HPDE6-E6E7 (cell line): Measurements from ENCODE around the gene ZNF609.

Source experiments
- DNase-seq: peaks from one replicate; pipeline ENCODE4 v3.0.0; 2011; ENCODE audit warnings: missing footprints; ENCODE audit errors: extremely low spot score

Gene ZNF609

DNA sequence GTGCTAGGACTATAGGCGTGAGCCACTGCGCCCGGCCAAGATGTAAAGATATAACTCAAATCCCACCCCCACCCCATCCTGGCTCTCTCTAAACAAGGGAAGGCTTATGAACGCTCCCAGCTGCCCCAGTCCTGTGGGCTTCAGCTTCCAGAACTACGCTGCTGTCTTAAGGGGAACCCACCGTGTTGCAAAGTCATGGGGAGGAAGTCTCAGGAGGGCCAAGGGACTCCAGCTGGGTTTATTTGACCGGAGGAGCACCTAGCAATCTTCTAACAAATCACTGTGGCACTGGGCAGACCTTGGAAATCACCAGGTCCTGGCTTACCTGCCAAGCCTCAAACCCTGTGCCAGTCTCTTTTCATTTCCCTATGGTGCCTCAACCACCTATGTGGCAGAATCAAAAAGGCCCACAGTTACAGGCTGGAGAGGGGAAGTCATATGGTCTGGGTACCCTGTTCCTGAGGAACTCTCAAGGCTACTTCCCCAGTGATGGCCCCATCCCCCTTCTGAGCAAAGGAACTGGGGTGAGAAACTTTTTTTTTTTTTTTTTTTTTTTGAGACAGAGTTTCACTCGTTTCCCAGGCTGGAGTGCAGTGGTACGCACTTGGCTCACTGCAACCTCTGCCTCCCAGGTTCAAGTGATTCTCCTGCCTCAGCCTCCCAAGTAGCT lies 231.7 kb downstream of the ZNF609 start:
- no peak for DNase-seq

DNA sequence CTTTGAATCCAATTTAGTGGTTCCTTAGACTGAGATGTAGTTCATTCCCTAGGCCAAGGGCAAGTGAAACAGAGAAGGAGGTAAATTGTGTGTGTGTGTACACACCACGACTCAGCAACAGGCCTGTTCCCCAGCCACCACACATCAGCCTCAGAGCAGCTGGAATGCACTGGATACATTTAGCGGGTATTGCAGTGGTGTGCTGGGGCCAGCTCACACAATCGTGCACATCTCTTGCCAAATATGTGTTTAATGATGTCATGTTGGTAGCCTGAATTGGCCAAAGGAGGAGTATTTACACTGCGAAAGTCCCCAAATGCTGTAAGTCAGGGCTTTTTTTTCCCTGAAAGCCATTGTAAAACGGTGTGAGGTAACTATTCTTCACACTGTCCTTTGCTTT lies 232.8 kb downstream of the ZNF609 start:
- no peak for DNase-seq

DNA sequence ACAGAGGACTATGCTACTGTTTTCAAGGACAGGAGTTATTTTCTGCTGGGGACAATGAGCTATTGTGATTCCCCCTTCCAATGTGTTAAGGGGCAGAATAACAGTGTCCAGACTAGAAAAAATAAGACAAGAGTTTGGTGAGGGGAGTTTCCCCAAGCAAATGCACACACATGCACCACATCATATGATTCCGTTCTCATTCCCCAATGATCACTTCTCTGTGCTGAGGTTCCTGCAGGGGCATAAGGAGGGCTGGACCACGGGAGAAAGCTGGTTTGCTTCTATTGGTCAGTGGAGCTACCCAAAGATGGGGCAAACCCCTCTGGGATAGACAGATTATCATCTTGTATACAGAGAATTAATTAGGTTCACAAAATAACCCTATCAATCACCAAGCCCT lies 234.4 kb downstream of the ZNF609 start:
- no peak for DNase-seq

DNA sequence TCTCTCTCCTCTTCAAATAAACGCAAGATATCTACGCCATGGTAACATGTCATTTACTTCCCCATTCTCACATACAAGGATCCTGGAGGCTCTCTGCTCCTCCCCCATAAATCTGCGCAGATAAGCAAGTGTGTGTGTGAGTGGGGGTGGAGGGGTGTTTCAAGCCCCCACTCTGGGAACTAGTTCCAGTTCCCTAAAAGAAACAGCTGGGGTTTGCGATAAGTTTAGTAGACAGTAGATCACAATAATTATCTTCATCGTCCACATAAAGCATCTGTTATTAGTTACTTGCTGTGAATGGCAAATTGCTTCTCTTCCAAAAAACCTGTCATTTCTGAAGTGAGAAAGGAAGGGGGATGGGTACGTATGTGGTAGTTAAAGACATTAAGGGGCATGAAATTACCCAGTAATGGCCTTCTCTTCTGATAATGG lies 235.2 kb downstream of the ZNF609 start:
- DNase-seq, result no peak

DNA sequence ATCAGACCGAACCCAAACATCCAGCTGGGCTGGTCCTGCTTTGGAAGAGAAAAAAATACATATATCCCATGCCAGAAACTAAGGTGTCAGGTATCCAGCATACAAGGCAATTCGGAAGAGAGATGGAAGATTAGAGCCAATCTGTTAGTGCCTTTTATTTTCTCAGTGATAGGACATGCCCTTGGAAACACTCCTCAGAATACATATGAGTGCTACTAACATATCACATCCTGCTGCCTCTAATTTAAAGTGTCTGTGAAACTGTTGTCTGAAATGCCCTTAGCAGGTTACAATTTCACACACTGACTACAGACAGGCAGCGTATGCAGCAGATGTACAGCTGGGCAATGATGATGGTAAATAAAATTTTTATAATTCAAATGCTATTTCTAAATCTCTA lies 236.1 kb downstream of the ZNF609 start:
- DNase-seq, result no peak

DNA sequence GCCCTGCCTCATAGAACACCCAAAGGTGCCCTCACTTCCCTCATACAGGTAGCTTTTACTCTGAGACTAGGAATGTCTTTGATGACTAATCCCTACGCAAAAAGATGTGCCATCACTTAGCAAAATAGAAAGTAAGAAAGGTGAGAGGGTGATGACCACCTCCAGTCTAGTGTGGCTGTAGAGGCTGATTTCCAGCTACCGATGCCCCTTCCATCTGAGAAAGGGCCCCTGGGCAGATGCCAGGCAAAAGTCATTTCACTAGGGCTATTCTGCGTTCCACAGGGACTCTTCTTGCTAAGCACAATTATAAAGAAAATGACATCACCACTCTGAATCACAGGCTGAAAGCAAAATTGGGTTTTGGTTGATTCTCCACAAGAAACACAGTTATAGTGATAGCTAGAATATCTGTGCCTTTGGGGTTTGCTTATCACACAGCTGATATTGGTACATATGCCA lies 237.6 kb downstream of the ZNF609 start:
- peak; percentile 54 for DNase-seq

DNA sequence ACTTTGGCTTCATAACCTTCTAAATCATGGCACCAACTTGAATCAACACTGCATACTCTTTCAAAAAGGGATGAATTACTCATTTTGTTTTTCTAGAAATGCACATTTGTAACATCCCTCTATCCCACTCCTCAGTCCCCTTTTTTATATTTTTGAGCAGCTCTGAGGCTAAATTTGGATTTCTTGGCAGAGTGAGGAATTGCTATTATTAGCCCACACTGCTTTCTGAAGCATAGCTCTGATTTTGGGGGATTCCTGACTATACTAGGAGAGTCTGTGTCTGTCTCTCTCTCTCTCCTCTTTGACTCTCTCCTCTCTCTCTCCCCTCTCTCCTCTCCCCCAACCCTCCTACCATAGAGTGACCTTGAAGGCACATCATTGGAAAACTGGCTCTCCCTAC lies 238.4 kb downstream of the ZNF609 start:
- no peak for DNase-seq

DNA sequence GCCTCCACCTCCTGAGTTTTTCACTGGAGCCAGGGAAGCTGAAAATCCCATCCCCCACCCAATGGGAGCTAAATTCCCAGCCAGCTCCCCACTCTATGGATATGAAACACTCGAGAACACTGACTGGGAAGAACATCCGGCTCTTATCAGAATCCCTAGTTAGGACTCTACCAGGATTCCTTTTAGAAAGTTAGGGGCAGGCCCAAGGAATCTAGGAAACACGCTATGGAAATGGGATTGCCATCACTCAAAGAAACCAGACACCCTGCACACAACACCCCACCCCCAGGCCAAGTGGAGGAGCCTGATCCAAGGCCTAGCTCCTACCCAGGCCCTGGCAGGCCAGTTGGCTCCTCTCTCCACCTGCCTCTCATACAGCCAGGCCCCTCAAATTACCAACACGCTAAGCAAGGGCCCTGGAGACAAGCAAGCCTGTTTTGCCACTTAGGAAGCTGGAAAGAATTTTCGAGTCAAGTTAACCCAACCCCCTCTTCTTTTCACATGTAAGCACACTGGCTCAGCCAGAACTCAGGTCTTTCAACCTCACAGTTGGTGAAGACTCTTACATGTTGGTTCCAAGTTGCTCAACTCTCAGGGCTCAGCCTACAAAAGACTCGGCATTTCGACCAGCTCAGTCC lies 239.5 kb downstream of the ZNF609 start:
- DNase-seq, result no peak

DNA sequence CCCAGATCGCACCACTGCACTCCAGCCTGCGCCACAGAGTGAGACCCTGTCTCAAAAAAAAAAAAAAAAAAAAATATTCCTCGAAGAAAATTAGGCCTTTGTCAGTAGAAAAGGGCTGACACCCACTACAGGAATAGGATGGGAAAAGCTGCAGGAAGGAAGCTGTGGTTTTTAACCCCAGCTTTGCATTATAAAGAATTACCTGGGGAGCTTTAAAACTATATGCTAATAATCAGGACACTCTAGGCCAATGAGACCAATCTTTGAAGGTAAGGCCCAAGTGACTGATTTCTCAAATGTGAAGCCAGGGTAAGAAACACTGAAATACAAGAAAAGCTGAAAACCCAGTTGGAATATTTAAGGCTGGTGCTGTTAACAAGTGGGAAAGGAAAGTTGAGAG lies 240.7 kb downstream of the ZNF609 start:
- no peak for DNase-seq

DNA sequence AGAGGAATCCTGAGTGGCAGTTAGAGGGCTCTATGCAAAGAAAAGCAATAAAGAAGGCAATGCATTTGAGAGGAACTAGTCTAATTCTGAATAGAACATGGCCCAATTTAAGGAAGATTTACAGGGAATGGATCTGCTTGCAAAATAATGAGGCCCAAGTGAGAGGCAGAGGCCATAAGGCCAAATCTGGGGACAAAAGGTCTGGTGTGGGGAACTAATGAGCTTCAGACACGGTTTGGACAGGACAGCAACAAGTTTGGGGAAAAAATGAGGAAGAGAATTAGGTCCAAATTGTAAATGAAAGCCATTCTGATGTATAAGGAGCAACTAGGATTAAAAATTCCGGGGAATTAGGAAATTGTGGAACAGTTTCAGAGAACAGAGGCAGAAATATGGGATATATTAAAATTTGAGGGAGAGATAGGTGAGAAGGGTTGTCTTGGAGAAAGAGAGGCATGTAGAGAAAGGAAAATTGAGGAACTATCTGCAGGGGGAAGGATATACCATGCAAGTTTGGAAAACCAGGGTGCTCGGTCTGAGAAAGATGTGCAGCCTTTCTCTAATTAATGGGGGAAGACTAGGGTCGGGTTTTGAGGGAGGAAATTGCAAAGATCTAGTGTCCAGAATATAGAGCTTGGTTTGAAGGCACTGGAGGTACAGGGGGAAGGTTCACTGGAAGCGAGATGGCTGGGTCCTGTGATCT lies 241.3 kb downstream of the ZNF609 start:
- DNase-seq, result no peak

DNA sequence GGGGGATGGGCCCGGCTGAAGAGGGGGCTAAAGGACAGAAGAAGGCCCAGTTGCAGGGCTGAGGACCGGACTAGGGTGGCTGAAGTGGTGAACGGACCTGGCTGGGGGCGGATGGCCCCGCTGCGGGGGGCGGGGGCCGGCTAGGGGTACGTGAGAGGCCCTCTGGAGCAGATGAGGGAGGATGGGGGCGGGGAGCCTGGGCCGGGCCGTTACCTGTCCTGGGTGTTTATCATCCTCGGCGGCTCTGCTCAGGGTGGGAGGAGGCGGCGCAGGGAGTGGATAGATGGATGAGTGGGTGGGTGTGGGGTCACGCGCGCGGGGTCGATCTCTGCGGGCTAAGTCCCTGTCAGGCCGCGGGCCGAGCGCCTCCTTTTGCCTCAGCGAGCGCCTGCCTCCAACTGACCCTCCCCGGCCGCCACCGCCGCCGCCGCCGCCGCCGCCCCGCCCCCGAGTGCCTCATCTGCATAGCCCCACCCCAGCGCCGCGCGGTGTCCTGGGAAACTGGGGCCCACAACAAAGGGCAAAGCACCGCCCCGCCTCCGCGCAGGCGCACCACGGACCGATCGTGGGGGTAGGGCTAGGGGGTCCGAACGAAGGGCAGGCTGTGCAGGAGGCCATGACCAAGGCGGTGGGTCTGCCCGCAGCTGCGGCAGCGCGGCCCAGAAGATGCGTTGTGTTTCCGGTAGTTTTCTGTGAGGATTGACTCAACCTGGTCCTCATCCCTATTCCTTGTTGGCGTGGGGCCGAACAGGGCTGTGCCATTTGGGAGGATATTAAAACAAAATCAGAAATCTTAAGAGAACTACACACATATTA lies 242.6 kb downstream of the ZNF609 start:
- DNase-seq, result peak; percentile 89

DNA sequence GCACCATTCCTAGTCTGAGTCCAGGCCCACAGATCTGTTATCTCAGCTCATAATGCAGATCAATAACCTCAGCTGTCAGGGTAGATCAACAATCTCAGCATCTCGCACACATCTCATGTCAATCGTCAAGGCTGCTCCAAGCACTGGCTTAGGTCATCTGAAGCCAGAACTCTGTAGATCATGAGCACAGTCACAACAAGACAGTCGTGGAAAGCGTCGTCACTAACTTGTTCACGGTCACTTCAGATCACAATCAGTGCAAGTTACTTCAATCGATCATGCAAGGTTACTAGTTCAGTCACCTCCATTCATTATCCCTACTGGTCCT lies 243.2 kb downstream of the ZNF609 start:
- DNase-seq, result no peak

DNA sequence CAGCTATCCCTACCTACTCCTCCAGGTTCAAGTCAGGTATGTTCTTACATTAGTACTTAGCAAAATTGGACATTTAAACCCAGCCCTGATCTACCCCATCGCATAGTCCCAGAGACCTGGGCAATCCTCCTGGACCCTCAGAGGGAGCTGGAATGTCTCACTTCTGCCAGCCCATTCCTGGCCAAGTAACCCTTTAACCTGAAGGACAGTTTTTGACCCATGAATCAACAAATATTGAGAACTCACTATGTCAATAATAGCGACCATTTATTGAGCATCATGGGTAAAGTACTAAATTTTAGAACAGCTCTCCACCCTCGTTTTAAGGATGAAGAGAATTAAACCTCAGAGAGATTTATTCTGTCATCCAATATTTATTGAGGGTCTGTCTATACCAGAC lies 244.6 kb downstream of the ZNF609 start:
- no peak for DNase-seq

DNA sequence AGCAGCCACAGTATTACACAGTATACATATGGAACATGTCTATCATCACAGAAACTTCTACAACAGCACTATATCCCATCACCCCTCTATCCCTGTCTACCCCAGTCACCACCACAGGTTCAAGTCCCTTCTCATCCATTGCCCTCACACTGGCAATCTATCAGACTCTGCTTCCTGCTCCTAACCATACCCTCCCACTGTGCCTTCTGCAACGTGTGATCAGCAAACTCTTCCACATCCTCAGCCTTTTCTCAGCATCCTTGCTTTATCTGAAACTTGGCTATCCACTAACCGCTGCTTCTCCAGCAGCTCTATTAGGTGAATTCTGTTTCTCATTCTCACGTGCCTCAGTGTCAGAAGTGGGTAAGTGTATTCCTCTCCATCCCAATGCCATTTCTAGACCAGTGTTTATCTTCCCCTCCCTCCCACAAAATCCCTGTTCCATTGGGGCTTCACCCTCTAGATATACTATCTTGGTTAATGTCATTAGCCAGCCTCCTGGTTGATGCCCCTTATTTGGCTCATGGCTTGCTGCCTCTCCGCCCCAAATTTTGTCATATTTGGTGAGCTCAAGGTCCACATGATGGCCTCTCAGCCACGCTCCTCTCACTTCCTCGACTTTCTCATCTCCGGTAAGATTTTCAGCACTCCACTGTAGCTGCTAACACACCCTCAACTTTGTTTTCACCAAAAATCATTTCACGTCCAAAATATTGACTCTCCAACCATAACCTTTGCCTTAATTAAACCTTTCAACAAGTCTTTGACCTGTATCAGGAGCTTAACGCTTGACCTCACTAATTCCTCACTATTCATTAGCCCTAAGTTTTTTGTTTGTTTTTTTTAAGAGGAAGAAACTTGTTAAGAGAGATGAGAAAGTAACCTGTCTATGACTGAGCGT lies 245.9 kb downstream of the ZNF609 start:
- no peak for DNase-seq

DNA sequence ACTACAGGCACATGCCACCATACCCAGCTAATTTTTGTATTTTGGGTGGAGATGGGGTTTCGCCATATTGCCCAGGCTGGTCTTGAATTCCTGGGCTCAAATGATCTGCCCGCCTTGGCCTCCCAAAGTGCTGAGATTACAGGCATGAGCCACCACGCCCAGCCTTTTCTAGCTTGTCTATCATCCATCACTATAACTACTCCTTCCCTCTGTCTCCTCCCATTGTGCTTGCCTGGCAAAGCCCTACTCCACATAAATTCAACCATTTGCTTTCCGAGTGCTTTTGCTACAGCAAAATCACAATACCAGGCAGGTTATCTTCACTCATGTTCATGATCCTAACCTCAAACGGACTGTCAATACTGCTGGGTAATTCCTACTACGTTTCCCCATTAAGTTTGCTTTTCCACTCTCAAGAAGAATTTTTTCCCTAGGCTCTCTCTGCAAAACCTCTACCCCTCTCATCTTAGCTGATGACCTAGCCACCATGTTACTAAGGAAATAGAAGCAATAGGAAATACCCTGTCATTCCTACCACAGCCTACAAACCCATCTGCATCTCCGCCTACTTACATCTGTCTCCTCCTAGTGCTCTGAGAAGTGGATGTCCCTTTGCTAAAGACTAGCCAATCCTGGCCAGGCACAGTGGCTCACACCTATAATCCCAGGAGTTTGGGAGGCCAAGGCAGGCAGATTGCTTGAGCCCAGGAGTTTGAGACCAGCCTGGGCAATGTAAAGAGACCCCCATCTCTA lies 250.5 kb downstream of the ZNF609 start:
- DNase-seq, result no peak

DNA sequence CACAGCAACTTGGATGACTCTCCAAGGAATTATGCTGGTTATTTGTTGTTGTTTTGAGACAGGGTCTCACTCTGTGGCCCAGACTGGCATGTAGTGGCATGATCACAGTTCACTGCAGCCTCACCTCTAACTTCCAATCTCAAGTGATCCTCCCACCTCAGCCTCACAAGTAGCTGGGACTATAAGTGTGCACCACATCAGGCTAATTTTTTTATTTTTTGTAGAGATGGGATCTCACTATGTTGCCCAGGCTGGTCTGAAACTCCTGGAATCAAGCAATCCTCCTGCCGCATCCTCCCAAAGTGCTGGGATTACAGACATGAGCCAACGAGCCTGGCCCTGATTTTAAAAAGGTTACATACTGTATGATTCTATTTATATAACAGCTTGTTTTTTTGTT lies 252.0 kb downstream of the ZNF609 start:
- no peak for DNase-seq

DNA sequence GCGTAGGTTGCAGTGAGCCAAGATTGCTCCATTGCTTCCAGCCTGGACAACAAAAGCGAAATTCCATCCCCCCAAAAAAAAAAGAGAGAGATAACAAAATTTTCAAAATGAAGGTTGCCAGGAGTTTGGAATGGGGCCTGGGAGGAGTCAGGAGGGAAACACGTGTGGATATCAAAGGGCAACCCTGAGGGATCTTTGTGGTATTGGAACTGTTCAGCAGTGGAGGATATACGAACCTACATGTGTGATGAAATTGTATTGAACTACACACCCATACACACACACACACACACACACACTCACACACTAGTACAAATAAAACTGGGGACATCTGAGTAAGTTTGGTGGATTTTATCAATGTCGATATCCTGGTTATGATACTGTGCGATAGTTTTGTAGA lies 253.2 kb downstream of the ZNF609 start:
- no peak for DNase-seq

DNA sequence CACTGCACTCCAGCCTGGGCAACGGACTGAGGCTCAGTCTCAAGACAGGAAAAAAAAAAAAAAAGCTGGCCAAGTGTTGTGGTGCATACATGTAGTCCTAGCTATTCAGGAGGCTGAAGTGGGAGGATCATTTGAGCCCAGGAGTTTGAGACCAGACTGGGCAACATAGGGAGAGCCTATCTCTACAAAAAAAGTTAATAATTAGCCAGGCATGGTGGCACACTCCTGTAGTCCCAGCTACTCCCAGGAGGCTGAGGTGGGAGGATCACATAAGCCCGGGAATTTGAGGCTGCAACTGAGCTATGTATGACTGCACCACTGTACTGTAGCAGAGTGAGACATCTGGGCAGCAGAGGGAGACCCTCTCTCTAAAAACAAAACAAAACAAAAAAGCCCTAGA lies 256.1 kb downstream of the ZNF609 start:
- no peak for DNase-seq

DNA sequence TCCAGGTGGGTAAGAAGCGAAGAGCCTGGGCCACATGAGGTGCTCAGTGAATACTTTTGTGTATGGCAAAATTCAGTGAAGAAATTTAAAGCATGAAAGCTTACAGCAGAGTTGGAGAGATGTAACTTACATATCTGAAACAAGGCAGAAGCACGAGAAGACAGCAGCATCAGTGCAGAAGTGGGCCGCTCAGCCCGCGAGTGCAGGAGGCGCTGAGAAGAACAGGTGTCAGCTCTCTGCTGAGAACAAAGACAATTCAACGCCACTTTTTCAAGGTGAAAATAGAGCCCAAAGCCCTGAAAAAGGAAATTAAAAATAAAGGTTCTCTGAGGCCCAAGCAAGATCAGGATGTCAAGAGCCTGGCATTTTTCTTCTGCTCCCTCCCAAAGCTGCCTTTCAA lies 256.8 kb downstream of the ZNF609 start:
- DNase-seq, result no peak

DNA sequence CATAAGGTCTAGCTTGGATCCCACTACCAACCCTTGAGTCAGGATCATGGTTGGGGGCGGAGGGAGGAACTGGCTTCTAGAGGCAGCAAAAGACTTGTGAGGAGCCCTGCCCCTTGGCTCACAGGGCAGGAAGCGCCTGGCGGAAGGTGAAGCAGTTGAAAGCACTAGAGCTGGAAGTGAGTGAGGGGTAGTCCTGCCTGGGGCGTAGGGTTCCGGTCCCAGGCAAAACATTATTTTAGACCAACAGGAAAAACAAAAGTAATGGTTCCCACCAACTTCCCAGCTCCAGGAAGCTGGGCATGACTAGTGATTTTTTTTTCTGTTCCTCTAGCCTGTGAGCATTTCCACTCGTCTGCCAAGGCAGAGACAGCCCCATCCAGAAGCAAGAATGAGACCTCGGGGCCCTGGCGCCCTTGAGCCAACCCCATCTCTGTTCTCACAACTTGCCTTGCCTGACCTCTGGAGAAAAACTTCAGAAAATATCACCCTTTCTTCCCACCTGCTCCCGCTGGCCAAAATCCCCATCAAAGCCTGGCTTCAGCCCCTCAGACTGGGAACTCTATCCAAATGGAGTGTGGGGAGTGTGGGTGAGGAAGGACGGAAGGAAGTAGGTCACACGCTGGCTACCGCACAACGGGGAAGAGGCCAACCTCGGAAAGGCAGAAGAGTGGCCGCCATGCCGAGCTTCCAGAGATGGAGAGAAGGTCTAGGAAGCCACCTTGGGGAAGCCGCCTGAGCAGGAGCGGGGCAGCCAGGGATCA lies 257.5 kb downstream of the ZNF609 start:
- DNase-seq, result no peak
